Right atrium auricular region (tissue), 2 donors: ENCODE data around the gene GDPD5. TPM values are rescaled to one million over a fixed set of nuclear protein-coding genes. Genes with fewer than 3 reads are reported as not detected.
A peak's percentile ranks its signal among the peaks of the same experiment; 100 is the strongest.

Experiments
- DNase-seq: peaks from one replicate; pipeline ENCODE4 v3.0.0-alpha.2; 2019; ENCODE audit warnings: low spot score
- H3K27ac ChIP-seq, 2 donors: fragments of 200-600 bp; sonication (generic); 1 replicate in 1 of 2; 2 replicates in 1 of 2; pipeline ENCODE4 v1.5.1; 2016 to 2019
- H3K27me3 ChIP-seq, 2 donors: fragments of 200-600 bp; sonication (generic); one replicate each; pipeline versions ENCODE4 v1.5.1 to v1.6.0; 2017 to 2019
- H3K36me3 ChIP-seq: fragments of 200-600 bp; sonication (generic); one replicate; pipeline ENCODE4 v1.5.1; 2016
- H3K4me1 ChIP-seq, 2 donors: fragments of 200-600 bp; sonication (generic); one replicate each; pipeline versions ENCODE4 v1.5.1 to v1.6.0; 2017 to 2019
- H3K4me3 ChIP-seq, 2 donors: fragments of 200-600 bp; sonication (generic); 1 replicate in 1 of 2; 2 replicates in 1 of 2; pipeline ENCODE4 v1.5.1; 2017 to 2019; ENCODE audit warnings: mild to moderate bottlenecking in 1 of 2, moderate library complexity in 1 of 2
- H3K9me3 ChIP-seq, 2 donors: fragments of 200-600 bp; sonication (generic); one replicate each; pipeline ENCODE4 v1.5.1; 2019
- total RNA-seq, 2 donors: library from RNA; depleted of rRNA; stranded (reverse); fragments of >200 nt; gene quantifications; one replicate each; pipeline ENCODE4 v1.1.0, GENCODE V29; 2016
- TF ChIP-seq, protein P1 (sequence below), 2 donors: fragments of 200-600 bp; sonication (generic); IDR thresholded peaks; one replicate each; pipeline ENCODE4 v1.5.1; 2019; ENCODE audit warnings: antibody characterized with exemption in 2 of 2

The GDPD5 gene
- total RNA-seq, 2 donors from 2014 or later = 3.5 to 6.1 TPM

DNA sequence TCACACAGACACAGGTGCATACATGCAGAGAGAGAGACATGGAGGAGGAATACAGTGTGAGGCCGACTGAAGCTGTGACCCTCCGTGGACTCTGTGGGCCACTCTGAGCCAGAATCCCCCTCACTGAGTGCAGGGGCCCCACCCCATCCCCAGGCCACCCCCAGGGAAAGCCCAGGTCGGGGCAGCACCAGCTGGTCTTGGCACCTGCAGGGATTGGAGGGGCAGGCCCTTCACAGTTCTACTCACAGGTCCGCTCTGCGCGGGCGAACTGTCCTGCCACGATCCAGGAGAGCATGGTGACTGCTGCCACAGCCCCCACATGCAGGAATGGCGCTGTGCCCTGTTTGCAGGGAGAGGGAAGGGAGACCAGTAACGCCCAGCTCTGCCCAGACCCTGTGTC is 76.5 kb downstream of the GDPD5 start:
- H3K4me1 ChIP-seq = no peaks in the 10 kb centered on the region
- TF ChIP-seq, protein P1, sequence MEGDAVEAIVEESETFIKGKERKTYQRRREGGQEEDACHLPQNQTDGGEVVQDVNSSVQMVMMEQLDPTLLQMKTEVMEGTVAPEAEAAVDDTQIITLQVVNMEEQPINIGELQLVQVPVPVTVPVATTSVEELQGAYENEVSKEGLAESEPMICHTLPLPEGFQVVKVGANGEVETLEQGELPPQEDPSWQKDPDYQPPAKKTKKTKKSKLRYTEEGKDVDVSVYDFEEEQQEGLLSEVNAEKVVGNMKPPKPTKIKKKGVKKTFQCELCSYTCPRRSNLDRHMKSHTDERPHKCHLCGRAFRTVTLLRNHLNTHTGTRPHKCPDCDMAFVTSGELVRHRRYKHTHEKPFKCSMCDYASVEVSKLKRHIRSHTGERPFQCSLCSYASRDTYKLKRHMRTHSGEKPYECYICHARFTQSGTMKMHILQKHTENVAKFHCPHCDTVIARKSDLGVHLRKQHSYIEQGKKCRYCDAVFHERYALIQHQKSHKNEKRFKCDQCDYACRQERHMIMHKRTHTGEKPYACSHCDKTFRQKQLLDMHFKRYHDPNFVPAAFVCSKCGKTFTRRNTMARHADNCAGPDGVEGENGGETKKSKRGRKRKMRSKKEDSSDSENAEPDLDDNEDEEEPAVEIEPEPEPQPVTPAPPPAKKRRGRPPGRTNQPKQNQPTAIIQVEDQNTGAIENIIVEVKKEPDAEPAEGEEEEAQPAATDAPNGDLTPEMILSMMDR (IDR thresholded peaks at IDR 0.05) = no peak
- no peak overlapping the region for H3K27ac ChIP-seq
- no peaks in the 10 kb centered on the region for H3K27me3 ChIP-seq
- H3K36me3 ChIP-seq = no peaks in the 10 kb centered on the region
- H3K9me3 ChIP-seq = no peaks in the 10 kb centered on the region
- DNase-seq = no peak
- H3K4me3 ChIP-seq = no peak overlapping the region

DNA sequence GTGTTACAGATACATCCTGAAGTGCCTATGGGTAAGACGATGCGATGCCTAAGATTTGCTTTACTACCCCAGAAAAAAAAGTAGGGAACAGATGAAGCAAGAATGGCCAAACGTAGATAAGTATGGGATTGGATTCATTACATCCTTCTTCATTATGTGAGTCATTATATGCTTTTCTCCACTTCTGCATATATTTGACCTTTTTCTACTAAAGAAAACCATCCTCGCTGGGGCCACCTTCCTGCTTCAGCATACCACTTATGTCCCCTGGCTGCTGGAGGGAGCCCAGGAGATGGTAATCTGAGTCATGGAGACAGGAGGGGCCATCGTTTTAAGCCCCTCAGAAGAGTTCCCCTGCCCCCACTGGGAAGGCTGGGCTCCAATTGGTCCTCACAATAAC is 78.3 kb downstream of the GDPD5 start:
- TF ChIP-seq, protein P1 (IDR thresholded peaks at IDR 0.05) = no peak
- no peak overlapping the region for H3K27ac ChIP-seq
- no peak for DNase-seq
- H3K36me3 ChIP-seq = no peaks in the 10 kb centered on the region
- H3K9me3 ChIP-seq = no peaks in the 10 kb centered on the region
- H3K4me3 ChIP-seq = no peak overlapping the region
- H3K27me3 ChIP-seq = no peaks in the 10 kb centered on the region
- no peaks in the 10 kb centered on the region for H3K4me1 ChIP-seq

DNA sequence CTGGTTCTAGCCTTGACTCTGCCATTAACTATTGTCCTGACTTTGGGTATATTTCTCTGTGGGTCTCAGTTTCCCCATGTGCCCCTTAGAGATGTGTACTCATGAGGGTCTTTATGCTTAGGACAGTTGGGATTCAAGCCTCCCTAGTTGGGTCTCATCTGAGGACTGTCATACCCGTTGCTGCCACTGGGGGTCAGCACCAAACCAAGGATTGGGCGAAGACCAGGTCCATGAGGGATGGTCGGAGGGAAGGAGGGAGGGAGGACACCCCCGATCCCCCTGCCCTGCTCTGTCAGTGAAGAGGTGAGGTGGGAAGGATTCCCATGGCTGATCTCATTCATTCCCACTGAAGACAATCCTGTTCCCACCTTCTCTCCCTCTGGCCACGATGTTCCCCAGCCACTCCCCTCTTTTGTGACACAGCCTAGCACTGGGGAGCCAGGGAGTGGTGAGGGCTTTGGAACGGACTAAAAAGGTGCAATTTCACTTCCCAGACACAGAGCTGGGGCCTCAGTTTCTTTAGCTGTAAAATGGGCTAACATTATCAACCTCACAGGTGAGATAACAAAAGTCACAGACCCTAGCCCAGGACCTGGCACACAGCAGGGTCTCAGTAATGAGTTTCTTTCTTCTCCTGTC is 80.3 kb downstream of the GDPD5 start:
- Histone ChIP-seq H3K36me3 (no peaks in the 10 kb centered on the region), H3K9me3 (no peaks in the 10 kb centered on the region), H3K27ac (no peak overlapping the region), H3K4me1 (no peaks in the 10 kb centered on the region), H3K4me3 (no peak overlapping the region), H3K27me3 (no peaks in the 10 kb centered on the region)
- DNase-seq = peak; percentile 78
- TF ChIP-seq, protein P1 (IDR thresholded peaks at IDR 0.05) = peak; percentile 96 to 97

DNA sequence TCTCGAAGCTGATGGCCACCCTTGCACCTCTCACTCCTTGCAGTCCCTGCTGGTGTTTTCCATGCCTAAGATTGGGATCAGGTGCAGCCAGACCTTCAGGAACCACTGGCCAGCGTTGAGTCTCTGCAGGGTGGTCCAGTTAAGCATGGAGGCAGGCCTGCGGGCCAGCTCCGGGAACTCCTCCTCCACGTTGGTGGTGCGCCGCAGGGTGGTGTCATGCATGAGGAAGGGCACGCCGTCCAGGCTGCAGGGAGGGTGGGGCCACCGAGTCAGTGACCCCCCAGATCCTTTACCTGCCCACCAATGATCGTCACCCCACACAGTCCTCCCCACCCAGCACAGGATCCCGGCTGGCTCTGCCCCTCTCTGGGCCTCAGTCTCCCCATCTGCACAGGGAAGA is 82.7 kb downstream of the GDPD5 start:
- TF ChIP-seq, protein P1 (IDR thresholded peaks at IDR 0.05) = no peak
- Histone ChIP-seq H3K9me3 (no peaks in the 10 kb centered on the region), H3K36me3 (no peaks in the 10 kb centered on the region), H3K27ac (no peak overlapping the region), H3K27me3 (no peaks in the 10 kb centered on the region), H3K4me3 (no peak overlapping the region), H3K4me1 (no peaks in the 10 kb centered on the region)
- DNase-seq = no peak

DNA sequence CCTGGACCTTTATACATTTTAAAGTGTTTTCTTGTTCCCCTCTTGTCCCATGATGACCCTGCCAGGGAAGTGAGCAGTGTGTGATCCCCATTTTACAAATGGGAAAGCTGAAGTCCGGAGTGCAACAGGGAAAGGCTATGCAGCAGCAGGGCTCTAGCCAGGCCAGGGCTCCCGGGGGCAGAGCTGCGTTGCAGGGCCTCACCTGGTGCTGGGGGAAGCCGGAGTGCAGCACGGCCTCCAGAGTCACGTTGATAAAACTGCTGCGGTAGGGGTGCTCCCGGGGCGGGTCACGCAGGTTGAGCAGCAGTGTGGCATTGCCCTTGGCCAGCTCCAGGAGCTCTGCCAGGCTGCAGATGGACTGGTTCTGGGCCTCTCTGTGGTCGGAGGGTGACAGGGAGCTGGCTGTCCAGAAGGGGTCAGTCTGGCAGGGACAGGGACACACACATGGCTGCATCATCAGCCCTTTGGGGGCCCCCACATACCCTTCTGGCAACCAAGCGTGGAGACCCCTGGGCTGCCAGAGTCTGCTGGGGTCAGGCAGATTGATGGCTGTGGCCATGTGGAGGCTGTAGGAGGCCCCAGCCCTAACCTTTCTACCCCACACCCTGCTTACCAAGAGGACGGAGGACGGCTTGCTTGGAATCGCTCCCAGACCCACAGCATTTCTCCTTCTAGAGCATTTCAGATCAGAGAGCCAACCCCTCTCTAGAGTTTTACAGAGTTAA is 83.4 kb downstream of the GDPD5 start:
- Histone ChIP-seq H3K36me3 (no peaks in the 10 kb centered on the region), H3K27ac (no peak overlapping the region), H3K4me1 (no peaks in the 10 kb centered on the region), H3K9me3 (no peaks in the 10 kb centered on the region), H3K4me3 (no peak overlapping the region), H3K27me3 (no peaks in the 10 kb centered on the region)
- DNase-seq = no peak
- TF ChIP-seq, protein P1 (IDR thresholded peaks at IDR 0.05) = no peak
